ENCODE measurements around the gene NDST1.
"Not testable (repeated sequence)": the region's sequence is repeated elsewhere in the genome, so short reads cannot be mapped to it uniquely, and the experiment has no call there.

Gene NDST1

DNA sequence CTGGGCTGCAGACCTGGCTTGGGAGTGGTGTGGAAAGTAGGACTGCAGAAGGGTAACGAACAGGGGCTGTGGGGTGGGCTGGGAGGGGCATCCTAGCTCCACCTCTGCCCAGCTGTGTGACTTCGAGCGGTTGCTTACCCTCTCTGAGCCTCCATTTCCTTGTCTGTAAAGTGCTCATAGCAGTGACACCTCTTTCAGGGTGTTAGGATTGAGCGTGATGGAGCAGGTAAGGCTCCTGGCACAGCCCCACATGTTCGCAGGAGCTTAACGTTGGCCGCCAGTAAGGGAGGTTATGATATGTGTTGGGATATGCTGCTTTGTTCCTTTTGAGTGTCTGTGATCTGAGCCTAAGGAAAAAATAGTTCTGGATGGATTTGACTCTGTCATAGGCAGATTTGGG lies 2.1 kb downstream of the NDST1 start:
- no peak for DNase-seq

DNA sequence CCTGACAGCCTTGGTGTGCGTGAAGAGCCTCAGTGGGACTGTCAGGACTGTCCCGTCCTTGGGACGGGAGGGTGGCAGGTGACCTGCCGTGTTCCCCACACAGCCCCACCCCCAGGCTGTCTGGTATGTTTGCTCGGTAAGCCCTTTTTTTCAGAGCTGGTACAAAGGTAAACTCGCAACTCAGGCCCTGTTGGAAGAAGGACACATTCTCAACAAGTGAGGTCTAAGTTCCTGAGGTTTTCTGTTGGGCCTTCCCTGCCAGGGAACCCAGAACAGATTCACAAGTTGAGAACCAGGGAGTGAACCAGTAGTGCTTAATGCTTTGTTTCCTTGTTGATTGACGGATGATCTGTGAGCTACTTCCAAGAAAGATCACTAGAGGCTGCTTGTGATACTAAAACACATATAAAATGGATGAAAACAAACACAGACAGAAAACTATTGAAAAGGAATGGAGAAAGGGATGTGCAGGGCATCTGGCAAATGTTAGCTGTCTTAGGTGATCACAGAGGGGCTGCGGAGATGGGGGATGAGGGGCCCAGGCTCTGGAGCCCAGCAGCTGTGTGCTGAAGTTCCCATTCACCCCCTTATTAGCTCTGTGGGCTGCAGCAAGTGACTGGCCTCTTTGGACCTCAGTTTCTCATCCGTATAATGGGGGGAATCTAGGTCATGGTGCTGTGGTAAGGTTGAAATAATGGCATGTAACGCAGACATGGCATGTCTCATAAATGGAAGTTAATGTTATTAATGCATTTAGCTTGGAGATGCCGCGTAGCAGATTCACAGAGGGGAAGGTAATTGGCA lies 2.7 kb downstream of the NDST1 start:
- no peak for DNase-seq

- no peak for DNase-seq
These were observed 3.8 kb downstream of the NDST1 start for GRCh38 chr5:150511578-150512367.

DNA sequence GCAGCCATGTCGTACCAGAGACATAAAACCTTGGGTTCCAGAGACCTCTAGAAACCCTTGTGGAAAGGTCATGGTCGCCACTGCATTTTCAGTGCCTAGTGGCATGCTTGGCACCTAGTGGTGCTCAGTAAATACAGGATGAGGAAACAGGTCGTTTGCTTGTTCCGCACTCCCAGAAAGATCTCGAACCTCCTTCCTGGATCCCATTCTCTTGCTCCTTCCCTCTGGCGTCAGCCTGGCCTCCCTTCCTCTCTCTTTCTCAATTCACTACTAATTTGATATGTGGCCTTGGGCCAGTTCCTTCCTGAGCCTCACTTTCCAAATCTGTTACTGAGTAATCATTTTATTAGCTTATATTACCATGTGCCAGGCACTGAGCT lies 4.4 kb downstream of the NDST1 start:
- no peak for DNase-seq

DNA sequence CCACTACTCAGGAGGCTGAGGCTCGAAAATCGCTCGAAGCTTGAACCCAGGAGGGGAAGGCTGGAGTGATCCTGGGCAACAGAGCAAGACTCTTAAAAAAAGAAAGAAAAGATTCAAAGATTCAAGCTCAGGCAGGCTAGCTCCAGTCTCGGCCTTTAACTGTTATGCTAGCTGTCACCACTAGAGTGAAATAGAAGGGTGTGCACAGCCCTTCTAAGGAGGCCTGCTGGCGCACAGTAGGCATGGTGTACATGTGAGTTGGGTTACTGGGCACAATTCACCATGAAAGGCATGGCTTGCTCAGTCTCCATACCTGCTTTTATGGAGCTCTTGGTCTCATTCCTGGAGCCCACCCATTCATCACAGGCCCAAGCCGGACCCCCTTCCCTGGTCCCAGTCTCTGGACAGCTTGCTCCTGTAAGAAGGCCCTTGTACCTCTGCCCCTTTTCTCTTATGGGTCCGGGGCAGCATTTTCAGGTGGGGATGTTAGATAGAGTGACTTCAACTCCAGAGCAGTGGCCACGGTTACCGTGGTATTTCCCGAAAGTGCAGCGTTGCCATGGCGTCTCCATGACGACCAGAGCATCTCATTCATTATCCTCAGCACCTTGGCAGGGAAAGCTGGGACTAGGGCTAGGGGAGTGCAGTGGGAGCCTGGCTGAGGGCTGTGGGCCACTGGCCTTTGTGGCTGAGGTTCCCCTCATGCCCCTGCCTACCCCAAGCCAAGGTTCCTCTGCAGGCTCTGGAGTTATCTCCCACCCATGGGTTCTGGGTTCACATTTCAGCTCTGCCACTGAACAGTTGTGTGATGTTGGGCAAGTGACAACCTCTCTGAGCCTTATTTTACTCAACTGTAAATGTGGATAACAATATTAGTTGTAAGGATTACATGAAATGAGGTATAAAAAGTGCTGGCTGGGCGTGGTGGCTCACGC lies 5.7 kb downstream of the NDST1 start:
- DNase-seq, result no peak

DNA sequence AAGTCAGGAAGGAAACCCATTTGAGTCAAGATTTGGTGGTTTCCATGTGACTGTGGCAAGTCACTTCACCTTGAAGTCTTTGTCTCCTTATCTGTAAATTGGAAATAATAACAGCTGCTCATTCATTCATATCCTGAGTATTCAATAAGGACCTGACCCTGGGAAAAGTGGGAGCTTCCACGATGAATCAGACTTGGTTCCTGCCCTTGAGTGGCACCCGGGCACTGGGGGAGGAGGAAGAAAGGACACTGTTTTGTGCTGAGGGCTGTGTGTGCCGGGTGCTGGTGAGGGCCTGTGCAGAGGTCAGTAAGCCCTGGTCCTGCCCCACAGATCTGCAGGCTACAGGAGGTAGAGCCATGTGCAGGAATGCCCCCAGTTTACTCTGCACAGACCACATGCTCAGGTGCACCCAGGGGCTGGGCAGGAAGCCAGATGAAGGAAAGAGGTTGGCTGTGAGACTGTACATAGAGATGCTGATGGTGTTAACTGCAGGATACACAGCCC lies 6.8 kb downstream of the NDST1 start:
- no peak for DNase-seq

DNA sequence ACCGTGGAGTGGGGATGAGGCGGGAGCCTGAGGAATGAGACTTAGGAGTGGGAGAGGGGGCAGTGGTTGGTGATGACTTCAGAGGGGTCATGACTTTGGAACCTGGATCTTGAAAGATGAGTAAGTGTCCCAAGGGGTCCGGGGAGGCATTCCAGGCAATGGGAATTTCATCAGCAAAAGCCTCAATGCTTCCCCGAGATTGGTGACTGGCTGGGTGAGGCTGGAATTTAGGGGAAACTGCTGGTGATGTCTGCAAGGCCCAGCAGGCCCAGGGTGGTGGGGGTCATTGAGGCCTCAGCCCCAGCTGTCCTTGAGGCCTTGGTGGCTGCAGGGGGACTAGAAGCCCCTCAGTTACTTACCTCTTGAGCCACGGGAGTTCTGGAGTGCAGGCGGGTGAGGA lies 7.5 kb downstream of the NDST1 start:
- DNase-seq, result no peak

DNA sequence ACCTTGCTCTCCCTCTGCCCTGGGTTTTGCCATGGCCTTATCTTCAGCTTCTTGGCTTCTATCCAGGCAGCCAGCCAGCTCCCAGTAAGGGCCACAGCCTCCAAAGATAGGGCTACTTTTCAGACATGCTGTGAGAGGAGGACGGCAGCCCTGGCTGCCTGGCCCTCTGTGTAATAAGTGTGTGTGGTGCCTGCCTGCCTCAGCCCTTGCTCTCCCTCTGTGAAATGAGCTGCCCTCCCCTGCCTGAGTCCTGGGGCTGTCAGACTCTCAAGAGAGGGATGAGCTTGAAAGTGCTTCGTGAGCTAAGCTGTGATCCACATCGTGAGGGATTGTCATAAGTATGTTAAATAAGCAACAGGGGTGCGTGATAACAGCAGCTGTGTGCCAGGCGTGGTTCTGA lies 8.1 kb downstream of the NDST1 start:
- no peak for DNase-seq

DNA sequence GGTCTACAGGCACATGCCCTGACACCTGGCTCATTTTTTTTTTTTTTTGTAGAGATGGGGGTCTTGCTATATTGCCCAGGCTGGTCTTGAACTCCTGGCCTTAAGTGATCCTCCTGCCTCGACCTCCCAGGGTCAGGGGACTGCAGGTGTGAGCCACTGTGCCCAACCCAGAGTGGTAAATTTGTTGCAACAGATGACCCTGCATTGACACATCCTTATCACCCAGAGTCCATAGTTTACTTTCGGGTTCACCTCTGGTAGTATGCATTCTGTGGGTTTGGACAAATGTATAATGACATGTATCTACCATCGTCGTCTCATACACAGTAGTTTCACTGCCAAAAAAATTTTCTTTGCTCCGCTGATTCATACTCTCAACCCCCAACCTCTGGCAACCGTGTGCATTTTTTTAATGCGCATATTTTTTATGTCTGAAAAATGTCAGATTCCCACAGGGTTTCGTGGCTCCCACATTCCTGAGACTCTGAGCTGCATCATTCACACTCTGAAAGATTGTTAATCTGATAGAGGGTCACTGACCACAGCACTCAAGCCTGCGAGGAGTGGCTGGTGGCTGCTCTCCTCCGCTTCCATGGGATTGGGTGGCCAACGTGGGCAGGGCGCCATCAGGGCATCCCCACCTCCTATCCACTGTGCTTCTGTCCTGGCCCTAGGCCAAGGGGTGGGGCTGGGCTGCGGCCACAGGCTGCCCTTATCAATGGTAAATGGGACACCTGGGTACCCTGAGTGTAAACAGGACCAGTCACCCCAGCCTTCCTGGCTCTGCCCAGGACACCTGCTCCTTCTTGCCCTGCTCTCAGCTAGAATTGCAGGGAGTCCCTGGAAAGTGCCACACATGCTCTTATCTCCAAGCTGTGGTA lies 9.6 kb downstream of the NDST1 start:
- no peak for DNase-seq

- DNase-seq, result not testable (repeated sequence)
These were observed 11.0 kb downstream of the NDST1 start for GRCh38 chr5:150518712-150519559.

DNA sequence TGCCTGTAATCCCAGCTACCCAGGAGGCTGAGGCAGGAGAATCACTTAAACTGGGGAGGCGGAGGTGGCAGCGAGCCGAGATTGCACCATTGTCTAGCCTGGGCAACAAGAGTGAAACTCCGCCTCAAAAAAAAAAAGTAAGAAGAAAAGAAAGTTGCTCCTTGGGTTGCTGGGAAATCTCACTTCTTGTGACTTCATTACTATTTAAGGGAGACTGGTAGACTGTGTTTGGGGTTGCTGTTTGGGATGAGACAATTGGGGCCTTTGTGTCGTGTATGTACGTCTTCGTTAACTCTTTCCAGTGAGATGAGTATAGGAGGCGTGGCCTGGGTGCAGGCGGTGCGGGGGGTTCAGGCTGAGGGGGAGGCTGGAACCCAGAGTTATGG lies 11.6 kb downstream of the NDST1 start:
- DNase-seq, result no peak

- DNase-seq, result no peak
These were observed 12.0 kb downstream of the NDST1 start for GRCh38 chr5:150519978-150520377.

- no peak for DNase-seq
These were observed 13.0 kb downstream of the NDST1 start for GRCh38 chr5:150520747-150521521.

DNA sequence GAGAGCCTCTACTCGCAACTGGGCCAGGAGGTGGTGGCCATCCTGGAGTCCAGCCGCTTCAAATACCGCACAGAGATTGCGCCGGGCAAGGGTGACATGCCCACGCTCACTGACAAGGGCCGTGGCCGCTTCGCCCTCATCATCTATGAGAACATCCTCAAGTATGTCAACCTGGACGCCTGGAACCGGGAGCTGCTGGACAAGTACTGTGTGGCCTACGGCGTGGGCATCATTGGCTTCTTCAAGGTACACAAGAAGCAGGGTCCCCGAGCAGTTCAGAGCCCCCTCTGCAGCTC lies 13.5 kb downstream of the NDST1 start:
- no peak for DNase-seq

- DNase-seq, result no peak
These were observed 14.1 kb downstream of the NDST1 start for GRCh38 chr5:150521939-150522503.

GRCh38 chr5:150522504-150523414 lies 14.8 kb downstream of the NDST1 start:
- no peak for DNase-seq

GRCh38 chr5:150523472-150524350 lies 15.8 kb downstream of the NDST1 start:
- no peak for DNase-seq

DNA sequence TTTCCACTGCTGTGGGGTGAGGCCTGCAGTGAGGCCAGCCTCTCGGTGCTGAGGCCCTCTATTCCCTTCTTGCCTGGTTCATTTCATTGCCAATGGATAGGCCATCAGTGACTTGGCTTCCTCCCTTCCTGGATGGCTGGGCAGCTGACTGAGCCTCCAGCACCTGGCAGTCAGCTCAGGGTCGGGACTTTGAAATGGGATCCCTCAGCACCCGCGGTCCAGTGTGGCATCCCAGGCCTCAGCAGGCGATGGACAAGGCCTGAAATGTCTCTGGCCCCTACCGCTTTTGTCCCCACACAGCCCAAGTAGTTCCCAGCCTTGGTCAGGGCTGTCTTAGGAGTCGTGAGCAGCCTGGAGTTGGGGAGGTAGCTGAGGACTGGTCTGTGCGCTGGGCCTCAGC lies 17.2 kb downstream of the NDST1 start:
- DNase-seq, result no peak
